ENCODE measurements around the gene RCHY1.
A peak's percentile ranks its signal among the peaks of the same experiment; 100 is the strongest.

RCHY1 gene

DNA sequence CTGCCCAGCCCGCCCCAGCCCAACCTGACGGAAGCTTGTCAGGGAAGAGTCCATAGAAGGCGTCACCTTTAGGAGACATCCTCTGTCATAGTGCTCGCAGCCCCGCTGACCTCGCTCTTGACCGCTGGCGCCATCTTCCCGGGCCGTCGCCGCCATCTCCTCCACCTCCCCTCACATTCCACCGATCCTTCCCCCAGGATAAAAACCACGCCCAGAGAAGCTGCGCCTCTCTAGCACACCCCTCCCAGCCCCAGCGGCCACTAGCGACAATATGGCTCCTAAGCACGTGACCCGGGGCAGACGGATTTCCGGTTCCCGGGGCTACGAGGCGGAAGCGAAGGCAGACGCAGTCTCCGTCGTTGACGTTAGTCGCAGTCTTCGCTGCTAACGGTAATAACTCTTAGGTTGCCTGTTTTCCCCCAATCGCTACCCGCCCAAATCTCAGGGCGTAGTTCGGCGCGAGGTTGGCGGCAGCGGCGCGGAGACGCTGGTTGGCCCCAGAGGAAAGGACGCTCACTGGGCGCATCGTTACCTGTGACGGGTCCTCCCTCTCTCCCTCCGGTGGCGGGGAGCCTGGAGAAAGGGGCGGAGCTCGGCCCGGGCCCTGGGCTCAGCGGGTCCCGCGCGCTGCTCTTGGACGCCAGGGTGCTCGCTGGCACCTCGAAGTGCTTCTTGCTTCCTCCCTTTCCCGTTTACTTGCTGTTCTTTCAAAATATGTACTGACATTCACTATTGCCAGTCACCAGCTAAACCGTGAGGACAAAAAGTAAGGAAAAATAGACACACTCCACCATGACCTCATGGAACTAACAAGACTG, at the start of gene RCHY1, which contains the start of gene THAP6:
Gene RCHY1 (minus strand): TSS at position 273 of the 818 bp plus-strand sequence. CDS start 117 bp downstream, at position 156.
Gene THAP6 (plus strand): TSS at position 343 of the 818 bp plus-strand sequence. CDS start 980 bp downstream, outside the sequence.
- H3K9me3 ChIP-seq (ENCODE audit: control insufficient read depth, low read length) = no peaks in the 10 kb centered on the region
- peak within 1 kb of the TSS; percentile 95 for H3K4me3 ChIP-seq (ENCODE audit: low read depth, low read length)
- peak within 1 kb of the TSS; percentile 84 for H2AFZ ChIP-seq
- H3K4me1 ChIP-seq = peaks cover 8% of the 10 kb centered on the region
- no peak within 1 kb of the TSS for H3K9ac ChIP-seq
- TF ChIP-seq, protein P1, sequence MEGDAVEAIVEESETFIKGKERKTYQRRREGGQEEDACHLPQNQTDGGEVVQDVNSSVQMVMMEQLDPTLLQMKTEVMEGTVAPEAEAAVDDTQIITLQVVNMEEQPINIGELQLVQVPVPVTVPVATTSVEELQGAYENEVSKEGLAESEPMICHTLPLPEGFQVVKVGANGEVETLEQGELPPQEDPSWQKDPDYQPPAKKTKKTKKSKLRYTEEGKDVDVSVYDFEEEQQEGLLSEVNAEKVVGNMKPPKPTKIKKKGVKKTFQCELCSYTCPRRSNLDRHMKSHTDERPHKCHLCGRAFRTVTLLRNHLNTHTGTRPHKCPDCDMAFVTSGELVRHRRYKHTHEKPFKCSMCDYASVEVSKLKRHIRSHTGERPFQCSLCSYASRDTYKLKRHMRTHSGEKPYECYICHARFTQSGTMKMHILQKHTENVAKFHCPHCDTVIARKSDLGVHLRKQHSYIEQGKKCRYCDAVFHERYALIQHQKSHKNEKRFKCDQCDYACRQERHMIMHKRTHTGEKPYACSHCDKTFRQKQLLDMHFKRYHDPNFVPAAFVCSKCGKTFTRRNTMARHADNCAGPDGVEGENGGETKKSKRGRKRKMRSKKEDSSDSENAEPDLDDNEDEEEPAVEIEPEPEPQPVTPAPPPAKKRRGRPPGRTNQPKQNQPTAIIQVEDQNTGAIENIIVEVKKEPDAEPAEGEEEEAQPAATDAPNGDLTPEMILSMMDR (IDR thresholded peaks at IDR 0.05) = no peak
- H3K4me2 ChIP-seq (ENCODE audit: low read length) = peak within 1 kb of the TSS; percentile 83
- H3K36me3 ChIP-seq (ENCODE audit: control insufficient read depth, insufficient read depth, low read length) = no peaks in the 10 kb centered on the region
- no peaks in the 10 kb centered on the region for H3K27me3 ChIP-seq (ENCODE audit: control insufficient read depth, insufficient read depth, low read length)
- H3K79me2 ChIP-seq = no peaks in the 10 kb centered on the region
- H3K27ac ChIP-seq = peak within 1 kb of the TSS; percentile 96

DNA sequence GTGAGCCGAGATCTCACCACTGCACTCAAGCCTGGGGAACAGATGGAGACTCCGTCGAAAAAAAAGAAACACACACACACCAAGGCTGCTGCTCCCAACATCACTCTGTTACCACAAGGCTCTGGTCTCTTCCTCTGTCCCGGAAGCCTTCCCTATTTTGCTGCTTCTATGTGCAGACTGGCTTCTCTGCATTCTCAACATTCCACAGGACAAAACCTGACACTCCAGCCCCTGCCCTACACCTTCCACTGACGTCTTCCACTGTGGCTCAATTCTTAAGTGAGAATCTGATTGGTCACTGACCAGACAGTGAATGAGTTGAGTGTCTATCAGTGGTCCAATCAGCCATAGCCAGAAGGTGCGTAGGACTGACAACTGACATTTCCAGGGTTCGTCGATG, 47.6 kb upstream of the RCHY1 start:
- H3K36me3 ChIP-seq (ENCODE audit: control insufficient read depth, insufficient read depth, low read length) = no peaks in the 10 kb centered on the region
- H3K9ac ChIP-seq = no peak overlapping the region
- no peaks in the 10 kb centered on the region for H3K79me2 ChIP-seq
- no peaks in the 10 kb centered on the region for H3K4me1 ChIP-seq
- H2AFZ ChIP-seq = peak overlapping the region; percentile 28
- TF ChIP-seq, protein P1 (IDR thresholded peaks at IDR 0.05) = no peak
- H3K27me3 ChIP-seq (ENCODE audit: control insufficient read depth, insufficient read depth, low read length) = no peaks in the 10 kb centered on the region
- no peaks in the 10 kb centered on the region for H3K9me3 ChIP-seq (ENCODE audit: control insufficient read depth, low read length)
- no peak overlapping the region for H3K27ac ChIP-seq
- no peak overlapping the region for H3K4me2 ChIP-seq (ENCODE audit: low read length)
- H3K4me3 ChIP-seq (ENCODE audit: low read depth, low read length) = no peak overlapping the region

DNA sequence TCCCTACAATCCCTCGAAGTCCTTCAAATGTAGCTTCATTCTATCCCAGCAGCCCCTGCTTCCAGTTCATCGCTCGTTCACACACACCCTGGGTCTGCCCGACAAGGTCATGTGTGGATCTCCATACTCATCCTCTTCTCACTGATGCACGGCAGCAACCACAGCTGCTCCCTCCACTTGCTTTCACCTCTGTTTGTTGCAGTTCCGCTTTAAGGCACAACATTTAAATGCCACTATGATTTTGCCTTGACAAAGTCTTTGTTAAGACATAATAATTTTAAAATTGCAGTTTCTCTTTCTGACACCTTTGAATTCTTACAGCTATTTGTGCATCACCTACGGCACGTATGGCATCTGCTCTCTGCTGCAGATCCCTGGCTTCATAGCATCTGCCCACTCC, 43.5 kb upstream of the RCHY1 start:
- Histone ChIP-seq H2AFZ (no peak overlapping the region), H3K9me3 (ENCODE audit: control insufficient read depth, low read length) (no peaks in the 10 kb centered on the region), H3K4me1 (no peaks in the 10 kb centered on the region), H3K4me2 (ENCODE audit: low read length) (no peak overlapping the region), H3K36me3 (ENCODE audit: control insufficient read depth, insufficient read depth, low read length) (no peaks in the 10 kb centered on the region), H3K27me3 (ENCODE audit: control insufficient read depth, insufficient read depth, low read length) (no peaks in the 10 kb centered on the region), H3K9ac (no peak overlapping the region), H3K79me2 (no peaks in the 10 kb centered on the region), H3K4me3 (ENCODE audit: low read depth, low read length) (no peak overlapping the region), H3K27ac (no peak overlapping the region)
- TF ChIP-seq, protein P1 (IDR thresholded peaks at IDR 0.05) = no peak

DNA sequence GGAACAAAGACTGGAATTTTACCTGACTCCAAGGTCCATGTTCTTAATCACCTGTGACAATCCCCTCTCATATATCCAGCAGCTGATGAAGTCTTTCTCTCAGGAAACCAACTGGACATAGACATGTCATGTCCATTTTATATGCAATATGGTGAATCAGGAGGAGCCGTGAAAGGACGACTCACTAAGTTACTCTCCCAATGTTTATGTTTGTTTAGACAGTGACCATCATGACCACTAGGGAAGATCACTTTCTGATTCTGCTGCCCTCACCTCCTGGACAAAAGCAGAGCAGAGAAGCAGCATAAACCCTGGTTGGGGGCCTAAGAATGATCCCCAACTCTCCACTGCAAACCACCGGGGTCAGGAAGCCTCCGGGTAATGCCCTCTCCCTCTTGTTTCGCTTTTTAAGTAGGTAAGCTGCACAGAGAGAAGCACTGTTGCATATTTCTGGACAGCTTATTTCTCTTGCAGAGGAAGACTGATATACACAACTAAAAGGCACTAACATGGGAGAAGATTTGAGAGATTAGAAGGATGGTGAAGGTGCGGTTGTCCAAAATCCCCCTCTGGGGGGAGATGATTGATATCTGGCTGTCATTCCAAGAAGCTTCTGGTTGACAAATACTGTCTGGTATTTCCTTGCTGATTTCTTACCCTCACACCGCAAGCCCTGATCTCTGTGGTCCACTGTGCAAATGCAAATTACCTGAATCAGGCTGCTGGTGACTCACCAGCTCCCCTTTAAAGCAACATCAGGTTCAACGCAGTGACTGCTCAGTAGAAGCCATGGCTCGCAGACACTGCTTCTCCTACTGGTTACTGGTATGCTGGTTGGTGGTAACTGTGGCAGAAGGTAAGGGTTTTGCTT, 41.3 kb upstream of the RCHY1 start, which contains the start of gene ODAPH:
Gene ODAPH (plus strand): TSS at position 773 of the 871 bp plus-strand sequence. CDS start 17 bp downstream, at position 790.
- Histone ChIP-seq H3K4me2 (ENCODE audit: low read length) (no peak within 1 kb of the TSS), H3K9me3 (ENCODE audit: control insufficient read depth, low read length) (no peaks in the 10 kb centered on the region), H2AFZ (peak within 1 kb of the TSS; percentile 42), H3K27ac (no peak within 1 kb of the TSS), H3K4me1 (no peaks in the 10 kb centered on the region), H3K4me3 (ENCODE audit: low read depth, low read length) (no peak within 1 kb of the TSS), H3K9ac (no peak within 1 kb of the TSS), H3K36me3 (ENCODE audit: control insufficient read depth, insufficient read depth, low read length) (no peaks in the 10 kb centered on the region), H3K27me3 (ENCODE audit: control insufficient read depth, insufficient read depth, low read length) (no peaks in the 10 kb centered on the region), H3K79me2 (no peaks in the 10 kb centered on the region)
- TF ChIP-seq, protein P1 (IDR thresholded peaks at IDR 0.05) = no peak

Data from parathyroid adenoma (tissue), 2 donors.